GM04504 (cell line): ENCODE measurements around the gene LTBP2.

Source experiments
- DNase-seq: peaks from one replicate; pipeline ENCODE4 v3.0.0-alpha.2; 2012; ENCODE audit warnings: low read depth

LTBP2 gene

DNA sequence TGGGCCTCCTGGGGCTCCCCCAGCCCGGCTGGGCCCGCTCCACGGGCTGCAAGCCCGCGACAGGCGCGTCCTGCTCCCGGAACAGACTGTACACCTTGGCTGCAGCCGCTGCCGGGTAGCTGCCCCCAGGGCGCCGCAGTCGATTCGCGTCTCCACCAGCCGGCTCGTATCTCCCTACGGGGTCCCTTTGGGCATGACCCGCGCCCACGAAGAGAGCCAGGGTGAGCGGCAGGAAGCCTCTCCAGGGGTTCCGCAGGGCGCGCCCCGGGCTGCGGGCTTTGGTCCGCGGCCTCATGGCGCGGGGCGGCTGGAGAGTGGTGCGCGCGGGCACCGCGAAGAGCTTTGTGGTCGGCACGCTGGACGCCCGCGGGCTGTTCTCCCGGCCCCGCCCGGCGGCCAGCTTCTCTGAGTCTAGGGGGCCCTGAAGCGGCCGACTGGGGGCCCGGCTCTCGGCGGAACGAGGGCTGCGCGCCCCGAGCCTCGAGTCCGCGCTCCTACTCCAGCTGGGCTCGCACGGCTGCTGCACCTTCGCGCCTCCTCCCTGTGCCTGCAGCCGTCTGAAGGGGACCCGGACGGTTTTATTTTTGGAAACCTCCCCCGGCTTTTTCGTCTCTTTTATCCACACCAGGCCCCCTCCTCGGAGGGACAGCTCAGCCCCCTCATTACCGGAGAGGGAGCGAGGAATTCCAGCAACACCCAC is at the start of gene LTBP2:
LTBP2 (minus strand) TSS at position 588 of the 700 bp plus-strand sequence; CDS start at position 295, 293 bp downstream.
- no peak for DNase-seq

DNA sequence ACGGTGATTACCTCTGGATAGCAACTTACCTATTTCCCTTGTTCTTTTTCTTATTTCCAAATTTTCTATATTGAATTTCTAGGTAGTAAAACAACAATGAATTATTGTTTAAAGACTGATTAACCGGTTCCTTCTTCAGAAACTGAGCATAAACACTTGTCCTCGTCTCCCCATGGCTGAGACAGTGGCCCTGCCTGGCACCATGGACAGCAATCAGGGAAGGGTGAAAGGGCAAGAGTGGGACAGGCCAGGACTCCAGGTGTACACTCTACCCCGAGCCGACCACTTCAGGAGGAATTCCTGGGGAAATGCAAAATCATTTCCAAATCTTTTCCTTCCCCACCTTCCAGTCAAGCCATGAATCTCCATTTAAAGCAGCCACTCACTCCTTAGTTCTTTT is 48.8 kb upstream of the LTBP2 start:
- no peak for DNase-seq

DNA sequence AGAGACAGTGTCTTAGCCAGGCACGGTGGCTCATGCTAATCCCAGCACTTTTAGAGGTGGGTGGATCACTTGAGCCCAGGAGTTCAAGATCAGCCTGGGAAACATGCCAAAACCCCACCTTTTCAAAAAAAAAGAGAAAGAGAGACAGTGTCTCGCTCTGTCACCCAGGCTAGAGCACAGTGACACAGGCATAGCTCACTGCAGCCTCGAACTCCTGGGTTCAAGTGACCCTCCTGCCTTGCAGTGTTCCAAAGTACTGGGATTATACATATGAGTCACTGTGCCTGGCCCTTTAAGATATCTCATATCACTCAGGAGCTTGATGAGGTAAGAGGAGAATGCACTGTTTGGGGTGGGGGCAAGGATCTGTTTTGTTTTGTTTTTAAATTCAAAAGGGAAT is 48.1 kb upstream of the LTBP2 start:
- DNase-seq, result no peak

DNA sequence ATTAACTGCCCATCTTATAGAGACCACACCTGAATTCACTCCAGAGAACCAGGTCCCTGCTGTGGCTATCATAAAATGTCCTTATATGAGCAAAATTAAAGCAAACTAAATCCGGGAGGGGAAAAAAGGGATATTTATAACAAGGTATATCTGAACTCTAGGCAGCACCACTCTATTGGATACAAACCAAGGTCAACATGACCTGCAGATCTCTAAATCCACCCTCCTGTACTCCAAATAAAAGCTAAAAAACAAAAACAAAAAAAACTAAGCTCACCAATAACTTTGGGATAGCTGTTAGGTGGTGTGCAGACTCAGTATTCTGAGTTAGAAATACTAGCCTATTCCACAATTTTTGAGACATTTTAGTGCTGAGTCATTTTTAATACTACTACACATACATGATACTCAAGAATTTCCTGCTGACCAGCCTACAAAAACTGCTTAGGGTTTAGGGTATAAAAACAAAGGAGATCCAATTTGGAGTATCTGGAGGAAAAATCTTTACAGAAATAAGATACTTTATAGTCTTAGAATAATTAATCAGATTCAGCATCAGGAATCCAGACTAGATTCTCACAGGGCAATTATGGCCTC is 46.6 kb upstream of the LTBP2 start:
- DNase-seq, result no peak

DNA sequence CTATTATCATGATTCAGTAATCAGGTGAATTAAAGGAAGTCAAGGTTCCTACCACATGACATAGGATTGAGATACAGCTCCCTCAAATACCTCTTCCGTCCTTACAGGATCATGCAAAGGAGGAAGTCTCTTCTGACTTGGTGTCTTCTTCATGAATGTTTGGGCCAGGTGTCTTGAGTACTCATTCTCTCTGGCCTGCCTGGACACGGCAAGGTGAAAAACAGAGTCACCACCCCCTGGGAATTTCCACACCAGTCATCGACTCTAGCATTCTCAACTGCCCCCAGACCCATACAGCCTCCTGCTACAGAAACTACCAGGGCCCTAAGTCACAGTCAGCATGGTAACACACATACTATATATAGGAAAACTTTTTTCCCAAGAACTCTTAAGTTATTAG is 44.9 kb upstream of the LTBP2 start:
- no peak for DNase-seq

DNA sequence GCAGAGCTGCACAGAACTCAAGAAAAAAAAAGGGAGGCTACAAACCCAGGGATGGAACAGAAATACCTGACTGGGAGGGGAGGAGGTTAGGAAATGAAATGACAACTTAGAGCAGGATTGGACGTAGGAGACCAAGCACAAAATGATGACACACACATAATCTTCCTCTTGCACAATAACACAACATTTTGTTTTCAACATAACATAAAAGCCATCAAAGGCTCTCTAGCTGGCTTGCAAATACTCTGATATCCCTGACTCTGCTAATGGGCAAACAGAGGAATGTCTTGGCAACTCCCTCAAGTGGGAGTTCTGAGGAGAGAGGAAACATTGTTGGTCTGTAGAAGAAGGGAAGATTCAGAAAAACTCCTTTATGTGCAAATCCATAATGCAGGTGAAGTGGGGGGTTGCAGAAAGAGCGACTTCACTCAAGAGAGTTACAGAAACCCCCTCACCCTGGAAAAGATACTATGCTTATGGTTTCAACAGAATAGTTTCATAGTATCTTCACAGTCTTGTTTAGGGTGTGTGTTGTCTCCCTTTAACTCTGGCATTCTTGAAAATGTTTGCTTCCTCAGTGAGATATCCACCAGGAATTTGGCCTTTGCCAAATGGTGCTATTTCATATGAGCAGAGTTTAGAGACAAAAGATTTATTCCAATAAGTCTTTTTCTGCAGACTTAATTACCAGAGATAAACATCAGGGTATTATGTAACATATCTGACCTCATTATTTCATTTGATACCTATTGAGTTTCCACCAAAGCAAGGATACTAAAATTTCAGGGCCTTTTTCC is 43.8 kb upstream of the LTBP2 start:
- DNase-seq, result peak; percentile 67

DNA sequence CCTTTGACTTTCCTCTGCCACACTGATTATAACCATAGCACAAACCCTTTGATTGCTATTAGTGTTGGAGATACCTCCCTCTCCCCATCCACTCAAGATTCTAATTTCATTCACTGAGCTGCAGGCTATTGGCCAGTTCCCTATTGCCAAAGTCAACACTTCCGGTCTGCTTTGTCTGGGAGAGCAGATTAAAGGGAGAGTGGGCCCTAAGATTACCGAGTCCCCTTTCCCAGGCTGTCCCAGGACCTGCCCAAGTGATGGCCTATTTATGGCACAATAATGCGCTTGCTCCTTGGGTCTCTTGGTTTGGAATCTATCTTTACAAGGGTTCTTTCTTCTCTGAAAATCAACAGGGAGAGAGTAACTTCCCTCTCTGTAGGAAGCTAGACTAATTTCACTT is 42.9 kb upstream of the LTBP2 start:
- no peak for DNase-seq

- DNase-seq, result peak; percentile 62
Measured at GRCh38 chr14:74653386-74654138, 41.5 kb upstream of the LTBP2 start.

GRCh38 chr14:74652541-74652940 is 40.5 kb upstream of the LTBP2 start:
- DNase-seq, result no peak

DNA sequence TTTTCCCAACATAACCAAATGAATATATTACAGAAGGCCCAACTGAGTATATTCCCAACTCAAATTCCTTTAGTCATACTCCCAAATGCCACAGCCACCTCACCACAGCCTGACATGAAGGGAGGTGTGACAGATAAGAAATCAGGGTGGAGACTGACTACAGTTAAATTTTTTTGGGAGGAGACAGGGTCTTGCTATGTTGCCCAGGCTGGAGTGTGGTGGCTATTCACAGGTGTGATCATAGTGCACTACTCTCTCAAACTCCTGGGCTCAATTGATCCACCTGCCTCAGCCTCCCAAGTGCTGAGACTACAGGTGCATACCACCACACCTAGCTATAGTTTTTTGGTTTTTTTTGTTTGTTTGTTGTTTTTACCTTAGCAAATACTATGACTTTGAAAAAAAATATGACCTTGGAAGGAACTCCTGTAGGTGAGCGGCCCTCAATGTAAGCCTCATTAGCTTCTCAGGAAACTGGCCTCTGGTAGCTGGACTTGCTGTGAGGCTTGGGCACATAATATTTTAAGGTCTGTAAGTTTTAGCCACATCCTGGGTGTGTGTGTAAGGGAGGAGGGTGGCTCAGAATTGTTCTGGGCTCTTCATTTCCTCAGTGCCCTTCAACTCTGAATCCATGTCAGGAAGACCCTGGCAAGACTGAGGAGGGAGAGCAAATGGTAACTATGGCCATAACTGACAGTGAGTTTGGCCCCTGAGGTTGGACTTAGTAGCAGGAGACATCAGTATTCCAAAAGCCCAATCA is 39.1 kb upstream of the LTBP2 start:
- no peak for DNase-seq

- DNase-seq, result no peak
Measured at GRCh38 chr14:74649673-74650072, 37.6 kb upstream of the LTBP2 start.

GRCh38 chr14:74649167-74649566 is 37.1 kb upstream of the LTBP2 start:
- DNase-seq, result no peak

DNA sequence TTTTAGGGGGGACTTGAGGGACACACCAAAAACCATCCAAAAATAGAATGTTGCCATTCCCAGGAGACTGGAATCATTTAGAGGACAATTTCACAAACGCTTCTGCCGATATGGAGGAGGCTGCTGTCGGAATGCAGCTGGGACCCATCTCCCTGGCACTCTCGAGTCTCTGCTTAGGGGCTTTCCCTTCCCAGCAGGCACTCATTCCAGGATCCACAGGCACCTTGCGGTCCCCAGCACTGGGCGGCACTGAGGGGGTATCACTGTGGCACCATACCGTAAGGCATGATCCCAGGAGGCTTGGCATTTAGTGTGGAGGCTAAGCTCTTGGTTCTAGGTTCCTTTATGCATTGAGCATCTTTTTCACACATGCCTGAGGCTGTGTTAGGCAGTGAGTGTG is 36.6 kb upstream of the LTBP2 start:
- no peak for DNase-seq

GRCh38 chr14:74647678-74648461 is 35.8 kb upstream of the LTBP2 start:
- no peak for DNase-seq

DNA sequence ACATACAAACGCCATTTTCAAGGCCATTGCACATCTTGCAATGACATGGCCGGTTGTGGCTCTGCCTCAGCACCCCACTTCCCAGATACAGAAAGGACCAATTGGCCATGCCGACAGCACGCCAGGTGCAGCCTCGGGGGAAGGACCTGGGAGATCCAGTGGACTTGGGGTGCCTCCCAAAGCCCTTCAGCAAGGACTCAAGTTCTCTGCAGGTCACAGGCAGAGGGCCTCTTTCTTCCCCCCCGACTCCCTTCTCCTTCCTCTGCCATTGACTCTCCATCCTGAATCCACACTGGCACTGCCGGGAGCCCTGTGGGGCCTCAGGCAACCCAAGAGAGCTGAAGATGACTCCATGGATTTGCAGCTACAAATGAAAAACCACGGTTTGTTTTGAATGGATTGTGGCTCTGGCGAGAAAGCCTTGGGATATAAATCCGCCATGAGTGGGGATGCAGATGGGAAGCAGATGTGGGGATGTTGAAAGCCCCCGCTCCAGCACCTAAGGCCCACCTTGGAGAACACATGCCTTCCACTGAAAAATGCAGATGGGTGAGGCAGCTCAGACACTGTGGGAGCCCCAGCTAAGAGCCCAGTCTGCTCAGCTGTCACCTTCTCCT is 35.1 kb upstream of the LTBP2 start:
- no peak for DNase-seq

DNA sequence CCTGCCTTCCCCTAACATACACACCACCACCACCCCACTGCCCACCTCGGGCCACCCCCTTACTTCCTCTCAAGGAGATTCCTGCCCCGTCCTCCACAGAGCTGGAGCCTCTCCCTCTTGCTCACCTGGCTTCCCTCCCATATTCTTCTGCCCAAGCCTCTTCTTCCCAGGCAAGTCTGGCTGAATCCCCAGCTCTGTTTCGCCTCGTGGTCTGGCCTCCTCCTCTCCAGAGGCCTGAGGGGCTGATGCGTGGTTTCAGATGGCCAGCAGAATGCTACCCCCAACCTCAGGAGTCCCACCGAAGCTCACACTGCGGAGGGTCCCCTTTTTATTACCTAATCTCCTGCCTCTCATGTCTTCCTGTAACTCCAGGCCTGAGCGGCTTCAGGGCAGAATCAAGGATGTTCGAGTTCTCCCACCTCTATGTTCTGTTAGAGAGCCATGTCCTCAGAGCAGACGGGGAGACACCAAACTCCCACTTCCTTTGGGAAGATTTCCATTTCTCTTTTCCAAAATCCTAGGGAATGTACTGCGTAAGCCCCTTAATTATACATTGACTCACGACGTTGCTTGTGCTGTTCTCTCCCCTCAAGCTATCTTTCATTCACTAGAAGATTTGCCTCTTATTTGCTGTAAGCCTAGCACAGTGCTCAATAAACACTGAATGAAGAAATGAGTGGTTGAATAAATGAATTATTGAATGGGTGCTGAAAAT is 33.9 kb upstream of the LTBP2 start:
- DNase-seq, result no peak

DNA sequence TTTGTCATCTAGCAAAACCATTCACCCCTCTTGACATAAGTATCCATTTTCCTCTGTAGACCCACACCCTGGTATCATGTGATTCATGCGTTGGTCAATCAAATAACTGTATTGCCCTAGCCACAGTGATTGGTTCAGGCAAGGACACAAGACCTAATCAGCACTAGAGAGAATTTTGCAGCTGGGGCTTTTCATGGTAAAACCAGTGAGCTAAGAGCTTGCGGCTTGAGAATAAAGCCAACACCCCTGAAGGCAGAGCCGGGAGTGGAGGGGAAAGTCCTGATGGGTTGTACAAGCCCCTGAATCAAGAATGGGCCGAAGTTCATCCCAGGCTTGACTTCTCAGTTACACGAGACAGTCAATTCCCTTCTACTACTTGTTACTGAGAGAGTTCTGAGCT is 33.2 kb upstream of the LTBP2 start:
- no peak for DNase-seq

DNA sequence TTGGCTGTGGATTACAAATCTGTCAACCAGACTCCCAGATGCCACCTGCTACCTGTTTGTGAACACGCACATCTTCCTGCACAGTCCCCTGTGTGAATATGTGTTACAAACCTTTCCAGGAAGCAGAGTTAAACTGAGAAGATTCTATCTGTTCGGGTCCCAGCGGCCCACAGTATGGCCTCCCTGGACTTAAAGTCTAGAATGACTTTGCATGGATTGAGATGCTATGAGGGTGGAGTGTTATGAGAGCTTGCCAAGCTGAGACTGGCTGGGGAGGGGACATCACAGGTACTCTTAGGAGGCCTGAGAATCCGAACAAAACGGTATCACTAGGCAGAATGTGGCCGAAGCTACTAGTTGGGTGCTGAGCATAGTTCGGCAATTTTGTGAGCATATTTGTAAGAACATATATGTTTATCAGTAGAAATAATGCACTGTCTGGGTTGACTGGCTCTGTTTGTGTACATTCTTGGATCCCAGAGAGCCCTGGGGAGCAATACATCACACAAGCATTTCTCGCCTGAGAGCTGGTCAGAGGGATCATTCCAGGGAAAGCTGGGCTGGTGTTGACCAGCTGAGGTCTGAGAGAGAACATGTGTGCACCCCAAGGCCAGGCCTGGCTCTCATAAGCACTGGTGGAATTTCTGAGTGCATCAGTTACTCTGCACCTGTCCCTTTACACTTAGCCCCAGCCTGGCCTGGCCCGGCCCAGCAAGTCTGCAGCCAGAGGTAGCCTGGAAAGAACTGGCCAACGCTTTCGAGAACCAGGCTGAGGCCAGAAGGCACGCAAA is 29.8 kb upstream of the LTBP2 start:
- no peak for DNase-seq

- DNase-seq, result no peak
Measured at GRCh38 chr14:74638966-74639365, 26.9 kb upstream of the LTBP2 start.
